Spinal cord (tissue), 10 donors: ENCODE data around the gene KPNB1. TPM values are rescaled to one million over a fixed set of nuclear protein-coding genes. Genes with fewer than 3 reads are reported as not detected.

Experiments used
- DNase-seq, 6 donors: peaks; one replicate each; pipeline versions ENCODE4 v3.0.0 to v3.0.0-alpha.2; 2013 to 2015; ENCODE audit warnings: low spot score in 6 of 6, low read depth in 4 of 6
- H3K27ac ChIP-seq: one replicate; pipeline ENCODE4 v1.5.1; 2013; ENCODE audit warnings: low read depth, low read length, control low read depth
- H3K27me3 ChIP-seq: one replicate; pipeline ENCODE4 v1.6.1; 2013; ENCODE audit warnings: low read length; ENCODE audit not compliant: control insufficient read depth, insufficient read depth
- H3K36me3 ChIP-seq: one replicate; pipeline ENCODE4 v1.6.1; 2013; ENCODE audit warnings: low read length; ENCODE audit not compliant: control insufficient read depth, insufficient read depth
- H3K4me1 ChIP-seq: one replicate; pipeline ENCODE4 v1.6.1; 2013; ENCODE audit warnings: low read length; ENCODE audit not compliant: control insufficient read depth, insufficient read depth
- H3K4me3 ChIP-seq: one replicate; pipeline ENCODE4 v1.5.1; 2013; ENCODE audit warnings: low read depth, low read length, control low read depth
- H3K9me3 ChIP-seq: one replicate; pipeline ENCODE4 v1.6.1; 2013; ENCODE audit warnings: low read length; ENCODE audit not compliant: control insufficient read depth, insufficient read depth
- WGBS: methylation state at CpG from one replicate; pipeline ENCODE4 v1.1.5; 2013; ENCODE audit warnings: missing lambda C conversion rate; ENCODE audit not compliant: insufficient coverage; 5-methylcytosine and 5-hydroxymethylcytosine counted together
- polyA plus RNA-seq, 2 donors: library from polyadenylated mRNA; unstranded; fragments of 120-200 nt; gene quantifications; one replicate each; pipeline ENCODE4 v1.2.1, GENCODE V29; 2013; ENCODE audit not compliant: insufficient read length in 2 of 2
- total RNA-seq, 2 donors: library from RNA; depleted of rRNA in 1 of 2; stranded (reverse); fragments of 120-200 nt in 1 of 2; fragments of >200 nt in 1 of 2; gene quantifications; one replicate each; pipeline versions ENCODE4 v1.2.3 to v1.2.4, GENCODE V29; 2013 to 2014
- donor health status: healthy.

KPNB1 gene
- total and polyA plus RNA-seq, 4 donors = 152 to 185 (median 165) TPM

GRCh38 chr17:47620503-47621245, 29.0 kb upstream of the KPNB1 start:
- H3K4me1 ChIP-seq = no peaks in the 10 kb centered on the region

GRCh38 chr17:47621293-47622179, 28.2 kb upstream of the KPNB1 start:
- Histone ChIP-seq H3K4me3 (no peak overlapping the region), H3K27me3 (no peaks in the 10 kb centered on the region), H3K36me3 (peaks cover 39% of the 10 kb centered on the region), H3K27ac (peak overlapping the region; percentile 25), H3K9me3 (no peaks in the 10 kb centered on the region), H3K4me1 (no peaks in the 10 kb centered on the region)
- DNase-seq = peak in 3 of 6 donors; percentile 6 to 54 (median 45)
- WGBS = 50% methylated on average over 6 of the region's 9 CpGs

More at GRCh38 chr17:47620503-47621245, 29.0 kb upstream of the KPNB1 start:
- Histone ChIP-seq H3K36me3 (peaks cover 39% of the 10 kb centered on the region), H3K4me3 (no peak overlapping the region), H3K27ac (no peak overlapping the region), H3K27me3 (no peaks in the 10 kb centered on the region), H3K9me3 (no peaks in the 10 kb centered on the region)
- DNase-seq = no peak
- WGBS = 100% methylated on average over 2 of the region's 3 CpGs

- H3K27ac ChIP-seq = no peak overlapping the region
- H3K36me3 ChIP-seq = peaks cover 38% of the 10 kb centered on the region
- no peak for DNase-seq
- H3K27me3 ChIP-seq = no peaks in the 10 kb centered on the region
- WGBS = 80% methylated on average over 1 of the region's 2 CpGs
- H3K4me1 ChIP-seq = no peaks in the 10 kb centered on the region
- no peak overlapping the region for H3K4me3 ChIP-seq
- no peaks in the 10 kb centered on the region for H3K9me3 ChIP-seq
Observed at GRCh38 chr17:47622180-47622549, 27.6 kb upstream of the KPNB1 start.

GRCh38 chr17:47624727-47625068, 25.0 kb upstream of the KPNB1 start:
- H3K27me3 ChIP-seq = no peaks in the 10 kb centered on the region
- no peak overlapping the region for H3K27ac ChIP-seq
- WGBS = 40% methylated on average over 1 of the region's 1 CpG
- DNase-seq = no peak
- H3K4me3 ChIP-seq = no peak overlapping the region
- H3K4me1 ChIP-seq = no peaks in the 10 kb centered on the region
- no peaks in the 10 kb centered on the region for H3K9me3 ChIP-seq
- peaks cover 25% of the 10 kb centered on the region for H3K36me3 ChIP-seq

GRCh38 chr17:47628014-47628566, 21.6 kb upstream of the KPNB1 start:
- WGBS = 80% methylated on average over 1 of the region's 8 CpGs
- H3K4me1 ChIP-seq = no peaks in the 10 kb centered on the region
- no peak for DNase-seq
- no peaks in the 10 kb centered on the region for H3K27me3 ChIP-seq
- peaks cover 24% of the 10 kb centered on the region for H3K36me3 ChIP-seq
- H3K4me3 ChIP-seq = no peak overlapping the region
- no peak overlapping the region for H3K27ac ChIP-seq
- no peaks in the 10 kb centered on the region for H3K9me3 ChIP-seq

GRCh38 chr17:47629826-47630225, 19.9 kb upstream of the KPNB1 start:
- H3K4me1 ChIP-seq = no peaks in the 10 kb centered on the region
- H3K27me3 ChIP-seq = no peaks in the 10 kb centered on the region
- H3K36me3 ChIP-seq = peaks cover 21% of the 10 kb centered on the region
- no peak overlapping the region for H3K4me3 ChIP-seq
- 50% methylated on average over 4 of the region's 5 CpGs for WGBS
- DNase-seq = peak in 1 of 6 donors; percentile 16
- no peaks in the 10 kb centered on the region for H3K9me3 ChIP-seq
- no peak overlapping the region for H3K27ac ChIP-seq

- Histone ChIP-seq H3K4me1 (no peaks in the 10 kb centered on the region), H3K4me3 (no peak overlapping the region), H3K9me3 (no peaks in the 10 kb centered on the region), H3K27me3 (no peaks in the 10 kb centered on the region), H3K36me3 (peaks cover 18% of the 10 kb centered on the region), H3K27ac (no peak overlapping the region)
- DNase-seq = no peak
- WGBS = 71% methylated on average over 1 of the region's 2 CpGs
Observed at GRCh38 chr17:47630614-47631013, 19.1 kb upstream of the KPNB1 start.

- Histone ChIP-seq H3K4me1 (no peaks in the 10 kb centered on the region), H3K27ac (no peak overlapping the region), H3K4me3 (no peak overlapping the region), H3K27me3 (no peaks in the 10 kb centered on the region), H3K36me3 (peaks cover 14% of the 10 kb centered on the region), H3K9me3 (no peaks in the 10 kb centered on the region)
- WGBS = 93% methylated on average over 3 of the region's 3 CpGs
- no peak for DNase-seq
Observed at GRCh38 chr17:47632991-47633390, 16.7 kb upstream of the KPNB1 start.

- Histone ChIP-seq H3K27me3 (no peaks in the 10 kb centered on the region), H3K9me3 (no peaks in the 10 kb centered on the region), H3K27ac (no peak overlapping the region), H3K36me3 (peaks cover 14% of the 10 kb centered on the region), H3K4me1 (no peaks in the 10 kb centered on the region), H3K4me3 (no peak overlapping the region)
- WGBS = 100% methylated on average over 1 of the region's 1 CpG
- no peak for DNase-seq
Observed at GRCh38 chr17:47633996-47634395, 15.7 kb upstream of the KPNB1 start.
